GM21717 (cell line): ENCODE results near the gene NET1.

Source experiments
- ATAC-seq: cut with Tn5 transposase; IDR thresholded peaks from one replicate; pipeline ENCODE4 v1.9.1; 2021; ENCODE audit warnings: mild to moderate bottlenecking, moderate library complexity; ENCODE audit not compliant: unreplicated experiment

Gene NET1

GRCh38 chr10:5479481-5480161 lies 67.3 kb downstream of the NET1 start:
- ATAC-seq: no peak

- no peak for ATAC-seq
Observed at GRCh38 chr10:5480162-5480941, 68.0 kb downstream of the NET1 start.

- no peak for ATAC-seq
Observed at GRCh38 chr10:5481121-5481520, 68.8 kb downstream of the NET1 start.

GRCh38 chr10:5482016-5482415 lies 69.7 kb downstream of the NET1 start:
- no peak for ATAC-seq

GRCh38 chr10:5484205-5484604 lies 71.8 kb downstream of the NET1 start:
- no peak for ATAC-seq

- no peak for ATAC-seq
Observed at GRCh38 chr10:5485290-5485689, 72.9 kb downstream of the NET1 start.

- no peak for ATAC-seq
Observed at GRCh38 chr10:5485948-5486852, 73.8 kb downstream of the NET1 start.

- no peak for ATAC-seq
Observed at GRCh38 chr10:5486853-5487235, 74.5 kb downstream of the NET1 start.

- ATAC-seq: no peak
Observed at GRCh38 chr10:5488272-5489161, 76.2 kb downstream of the NET1 start.

- no peak for ATAC-seq
Observed at GRCh38 chr10:5490032-5490431, 77.7 kb downstream of the NET1 start.

- no peak for ATAC-seq
Observed at GRCh38 chr10:5490698-5491464, 78.5 kb downstream of the NET1 start.

- no peak for ATAC-seq
Observed at GRCh38 chr10:5491477-5491876, 79.1 kb downstream of the NET1 start.

GRCh38 chr10:5492322-5492855 lies 80.0 kb downstream of the NET1 start:
- no peak for ATAC-seq

- no peak for ATAC-seq
Observed at GRCh38 chr10:5492929-5493576, 80.7 kb downstream of the NET1 start.

- no peak for ATAC-seq
Observed at GRCh38 chr10:5493691-5494090, 81.3 kb downstream of the NET1 start.

GRCh38 chr10:5494611-5495010 lies 82.3 kb downstream of the NET1 start:
- no peak for ATAC-seq

GRCh38 chr10:5496261-5497250 lies 84.2 kb downstream of the NET1 start:
- no peak for ATAC-seq

- no peak for ATAC-seq
Observed at GRCh38 chr10:5497289-5497688, 84.9 kb downstream of the NET1 start.
